Smooth muscle cell (in vitro differentiated cells): ENCODE measurements around the gene TH. TPM values are rescaled to one million over a fixed set of nuclear protein-coding genes. Genes with fewer than 3 reads are reported as not detected.
A peak's percentile ranks its signal among the peaks of the same experiment; 100 is the strongest.

Experiments
- DNase-seq: peaks from one replicate; lab custom pipeline; 2025; ENCODE audit not compliant: unreplicated experiment; lab: John Stamatoyannopoulos, UW
- H2AFZ ChIP-seq: fragments of 200-600 bp; sonication (generic); 2 replicates; pipeline ENCODE4 v1.6.0; 2016; ENCODE audit warnings: antibody characterized with exemption, low read depth, mild to moderate bottlenecking
- H3F3A ChIP-seq: fragments of 200-600 bp; sonication (generic); 2 replicates; pipeline ENCODE4 v1.6.0; 2017; ENCODE audit warnings: antibody characterized with exemption, low read depth
- H3K27ac ChIP-seq: fragments of 200-600 bp; sonication (generic); 2 replicates; pipeline ENCODE4 v1.5.1; 2016; ENCODE audit warnings: low read depth, mild to moderate bottlenecking
- H3K27me3 ChIP-seq: fragments of 200-600 bp; sonication (generic); 2 replicates; pipeline ENCODE4 v1.6.1; 2016; ENCODE audit warnings: low read depth, mild to moderate bottlenecking
- H3K36me3 ChIP-seq: fragments of 200-600 bp; sonication (generic); 2 replicates; pipeline ENCODE4 v1.5.1; 2016; ENCODE audit warnings: low read depth
- H3K4me1 ChIP-seq: fragments of 200-600 bp; sonication (generic); 2 replicates; pipeline ENCODE4 v1.5.1; 2016; ENCODE audit warnings: low read depth
- H3K4me2 ChIP-seq: fragments of 200-600 bp; sonication (generic); 2 replicates; pipeline ENCODE4 v1.6.0; 2016; ENCODE audit warnings: mild to moderate bottlenecking
- H3K4me3 ChIP-seq: fragments of 200-600 bp; sonication (generic); 2 replicates; pipeline ENCODE4 v1.5.1; 2016; ENCODE audit warnings: mild to moderate bottlenecking
- H3K79me2 ChIP-seq: fragments of 200-600 bp; sonication (generic); 2 replicates; pipeline ENCODE4 v1.6.0; 2016; ENCODE audit warnings: low read depth, mild to moderate bottlenecking
- H3K9ac ChIP-seq: fragments of 200-600 bp; sonication (generic); 2 replicates; pipeline ENCODE4 v1.6.0; 2016; ENCODE audit warnings: low read depth
- H3K9me3 ChIP-seq: fragments of 200-600 bp; sonication (generic); replicated peaks from 2 replicates; pipeline ENCODE4 v1.5.1; 2016; ENCODE audit warnings: low read depth
- H4K20me1 ChIP-seq: fragments of 200-600 bp; sonication (generic); 2 replicates; pipeline ENCODE4 v1.6.0; 2016; ENCODE audit warnings: low read depth
- CTCF ChIP-seq: fragments of 200-600 bp; sonication (generic); IDR thresholded peaks from 2 replicates; pipeline ENCODE4 v1.5.1; 2017; ENCODE audit warnings: borderline replicate concordance, mild to moderate bottlenecking, antibody characterized with exemption; ENCODE audit not compliant: insufficient read depth, poor library complexity, severe bottlenecking
- WGBS: methylation state at CpG from one replicate; pipeline ENCODE4 v1.1.7; 2016; ENCODE audit warnings: low lambda C conversion rate; 5-methylcytosine and 5-hydroxymethylcytosine counted together
- polyA plus RNA-seq: library from polyadenylated mRNA; unstranded; fragments of >200 nt; fragmentation: Nextera tagmentation; extraction: Ambion mirVana; gene quantifications from 2 replicates; pipeline ENCODE4 v1.2.1, GENCODE V29; 2016
- total RNA-seq: library from RNA; depleted of rRNA; stranded (reverse); fragments of >200 nt; gene quantifications from 2 replicates; pipeline ENCODE4 v1.2.3, GENCODE V29; 2014

The TH gene
- total and polyA plus RNA-seq, 2 experiments from 2014 or later, result not detected

GRCh38 chr11:2133241-2134021 is 38.2 kb downstream of the TH start:
- no peaks in the 10 kb centered on the region for H3K9me3 ChIP-seq
- no peak for TF ChIP-seq CTCF
- H3K9ac ChIP-seq, result no peak overlapping the region
- H3K36me3 ChIP-seq, result no peaks in the 10 kb centered on the region
- H4K20me1 ChIP-seq, result peaks cover 99% of the 10 kb centered on the region
- DNase-seq, result no peak
- H3K27me3 ChIP-seq, result no peaks in the 10 kb centered on the region
- no peak overlapping the region for H3K4me2 ChIP-seq
- peak overlapping the region; percentile 28 for H3K27ac ChIP-seq
- WGBS, result 84% methylated on average over 30 of the region's 33 CpGs
- H3F3A ChIP-seq, result peaks cover 78% of the 10 kb centered on the region
- H3K4me1 ChIP-seq, result peaks cover 9% of the 10 kb centered on the region
- H2AFZ ChIP-seq, result no peak overlapping the region
- H3K4me3 ChIP-seq, result peak overlapping the region; percentile 92
- peaks cover 48% of the 10 kb centered on the region for H3K79me2 ChIP-seq

GRCh38 chr11:2132874-2133240 is 38.8 kb downstream of the TH start:
- TF ChIP-seq CTCF, result no peak
- no peaks in the 10 kb centered on the region for H3K9me3 ChIP-seq
- DNase-seq, result no peak
- no peak overlapping the region for H3K4me2 ChIP-seq
- H3K27me3 ChIP-seq, result no peaks in the 10 kb centered on the region
- H3K9ac ChIP-seq, result no peak overlapping the region
- no peak overlapping the region for H3K27ac ChIP-seq
- H2AFZ ChIP-seq, result no peak overlapping the region
- H3F3A ChIP-seq, result peaks cover 84% of the 10 kb centered on the region
- H3K79me2 ChIP-seq, result peaks cover 44% of the 10 kb centered on the region
- H3K36me3 ChIP-seq, result no peaks in the 10 kb centered on the region
- peaks cover 100% of the 10 kb centered on the region for H4K20me1 ChIP-seq
- no peak overlapping the region for H3K4me3 ChIP-seq
- WGBS, result 83% methylated on average over 21 of the region's 24 CpGs
- peaks cover 9% of the 10 kb centered on the region for H3K4me1 ChIP-seq

DNA sequence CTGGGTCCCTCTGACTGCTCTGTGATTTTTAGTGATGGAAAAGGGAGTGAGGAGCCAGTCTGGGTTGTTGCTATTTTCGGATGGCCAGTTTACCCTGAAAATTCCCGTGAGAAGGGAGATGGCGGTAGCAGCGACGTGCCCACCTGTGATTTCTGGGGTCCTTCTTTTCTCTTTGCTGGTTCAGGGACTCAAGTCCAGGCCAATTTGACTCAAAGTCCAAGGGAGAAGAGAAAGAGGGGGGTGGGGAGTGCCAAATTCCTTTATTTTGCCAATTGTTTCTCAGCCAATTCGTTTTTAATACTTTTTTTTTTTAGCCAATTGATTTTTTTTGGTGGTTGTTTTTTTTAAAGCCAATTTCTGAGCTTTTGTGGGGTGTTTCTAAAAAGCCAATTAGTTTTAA is 39.4 kb downstream of the TH start:
- H3K4me3 ChIP-seq, result no peak overlapping the region
- DNase-seq, result no peak
- H3K36me3 ChIP-seq, result no peaks in the 10 kb centered on the region
- H3F3A ChIP-seq, result peaks cover 83% of the 10 kb centered on the region
- H3K4me1 ChIP-seq, result peaks cover 9% of the 10 kb centered on the region
- peaks cover 95% of the 10 kb centered on the region for H4K20me1 ChIP-seq
- no peak overlapping the region for H2AFZ ChIP-seq
- 91% methylated on average over 6 of the region's 6 CpGs for WGBS
- H3K27ac ChIP-seq, result no peak overlapping the region
- no peak overlapping the region for H3K9ac ChIP-seq
- no peak for TF ChIP-seq CTCF
- H3K4me2 ChIP-seq, result no peak overlapping the region
- peaks cover 38% of the 10 kb centered on the region for H3K79me2 ChIP-seq
- no peaks in the 10 kb centered on the region for H3K9me3 ChIP-seq
- no peaks in the 10 kb centered on the region for H3K27me3 ChIP-seq
